GM23338 (cell line): ENCODE results near the gene RELB.

Source experiments
- CREB1 ChIP-seq: fragments of 250-450 bp; sonication (Bioruptor Pico); IDR thresholded peaks from 2 replicates; pipeline ENCODE4 v1.5.0; 2020; ENCODE audit warnings: low read depth, mild to moderate bottlenecking, moderate library complexity
- CTCF ChIP-seq, 2 experiments: fragments of 200-600 bp in 1 of 2; sonication (generic) in 1 of 2; conservative IDR thresholded peaks; 2 replicates each; pipeline versions ENCODE4 v1.5.1 to v1.6.1; 2016 to 2017; ENCODE audit warnings: antibody characterized with exemption in 2 of 2, low read depth in 2 of 2, mild to moderate bottlenecking in 2 of 2, moderate library complexity in 1 of 2
- ETS1 ChIP-seq: IDR thresholded peaks from 2 replicates; pipeline ENCODE4 v1.6.1; 2016; ENCODE audit warnings: antibody characterized with exemption
- EZH2 ChIP-seq: fragments of 200-600 bp; sonication (generic); IDR thresholded peaks from one replicate; pipeline ENCODE4 v1.8.0; 2017; ENCODE audit warnings: antibody characterized with exemption, mild to moderate bottlenecking, low read depth; ENCODE audit not compliant: unreplicated experiment
- EZH2phosphoT487 ChIP-seq: fragments of 200-600 bp; sonication (generic); IDR thresholded peaks from one replicate; pipeline ENCODE4 v1.8.1; 2018; ENCODE audit warnings: antibody characterized with exemption; ENCODE audit not compliant: unreplicated experiment
- POLR2AphosphoS5 ChIP-seq: IDR thresholded peaks from 2 replicates; pipeline ENCODE4 v1.6.1; 2016; ENCODE audit warnings: antibody characterized with exemption, low read depth
- REST ChIP-seq: IDR thresholded peaks from one replicate; pipeline ENCODE4 v1.6.1; 2018; ENCODE audit warnings: antibody characterized with exemption; ENCODE audit not compliant: unreplicated experiment
- ZNF114 ChIP-seq: fragments of 250-450 bp; sonication (Bioruptor Pico); IDR thresholded peaks from 2 replicates; pipeline ENCODE4 v1.5.0; 2020; ENCODE audit warnings: mild to moderate bottlenecking, moderate library complexity

- no peak for TF ChIP-seq CTCF (conservative IDR thresholded peaks at IDR 0.05; ENCODE audit: low read depth in 2 of 2)
- no peak for TF ChIP-seq POLR2AphosphoS5
- no peak for TF ChIP-seq REST
- TF ChIP-seq EZH2, result no peak
- TF ChIP-seq EZH2phosphoT487, result no peak
- no peak for TF ChIP-seq CREB1 (CRISPR knock-in tag)
- no peak for TF ChIP-seq ZNF114 (CRISPR knock-in tag)
- TF ChIP-seq ETS1, result no peak
These were observed 46.0 kb downstream of the RELB start for GRCh38 chr19:45047188-45047797.
